HK-2 (cell line): ENCODE data around the gene ELANE.
A peak's percentile ranks its signal among the peaks of the same experiment; 100 is the strongest.
"Not testable (repeated sequence)": the region's sequence is repeated elsewhere in the genome, so short reads cannot be mapped to it uniquely, and the experiment has no call there.

Experiments
- DNase-seq: peaks from one replicate; pipeline ENCODE4 v3.0.0-alpha.2; 2018; ENCODE audit not compliant: unreplicated experiment

Gene ELANE

GRCh38 chr19:814152-815078 is 37.7 kb upstream of the ELANE start:
- DNase-seq: no peak

GRCh38 chr19:815079-815774 is 36.9 kb upstream of the ELANE start:
- DNase-seq: no peak

- no peak for DNase-seq
These were observed 36.2 kb upstream of the ELANE start for GRCh38 chr19:815775-816499.

GRCh38 chr19:816500-816857 is 35.6 kb upstream of the ELANE start:
- DNase-seq: no peak

GRCh38 chr19:820212-820611 is 31.9 kb upstream of the ELANE start:
- DNase-seq: not testable (repeated sequence)

GRCh38 chr19:821231-821824 is 30.8 kb upstream of the ELANE start:
- DNase-seq: no peak

GRCh38 chr19:821825-822503 is 30.1 kb upstream of the ELANE start, which contains the start of gene PLPPR3:
PLPPR3 (minus strand) TSS chr19:821955; CDS start chr19:821559, 396 bp downstream.
- DNase-seq: no peak

GRCh38 chr19:823565-824121 is 28.5 kb upstream of the ELANE start:
- peak; percentile 49 for DNase-seq

- DNase-seq: no peak
These were observed 27.2 kb upstream of the ELANE start for GRCh38 chr19:824885-825284.

DNA sequence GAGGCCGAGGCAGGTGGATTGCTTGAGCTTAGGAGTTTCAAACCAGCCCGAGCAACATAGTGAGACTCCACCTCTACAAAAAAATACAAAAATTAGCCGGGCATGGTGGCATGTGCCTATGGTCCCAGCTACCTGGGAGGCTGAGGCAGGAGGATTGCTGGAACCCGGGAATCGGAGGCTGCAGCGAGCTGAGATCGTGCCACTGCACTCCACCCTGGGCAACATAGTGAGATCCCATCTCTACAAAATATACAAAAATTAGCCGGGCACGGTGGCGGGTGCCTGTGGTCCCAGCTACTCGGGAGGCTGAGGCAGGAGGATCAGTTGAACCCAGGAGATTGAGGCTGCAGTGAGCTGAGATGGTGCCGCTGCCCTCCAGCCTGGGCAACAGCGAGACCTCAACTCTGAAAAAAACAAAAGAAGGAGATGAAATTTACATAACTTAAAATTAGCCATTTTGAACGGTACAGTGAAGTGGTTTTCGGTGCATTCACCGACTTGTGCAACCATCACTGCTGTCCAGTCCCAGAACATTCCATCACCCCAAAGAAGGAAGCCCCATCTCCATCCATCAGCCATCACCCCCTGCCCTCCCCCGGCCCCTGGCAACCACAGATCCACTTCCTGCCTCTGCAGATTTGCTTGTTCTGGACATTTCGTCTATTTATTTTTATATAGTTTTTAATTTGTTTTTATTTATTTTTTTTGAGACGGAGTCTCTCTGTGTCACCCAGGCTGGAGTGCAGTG is 26.0 kb upstream of the ELANE start:
- no peak for DNase-seq

DNA sequence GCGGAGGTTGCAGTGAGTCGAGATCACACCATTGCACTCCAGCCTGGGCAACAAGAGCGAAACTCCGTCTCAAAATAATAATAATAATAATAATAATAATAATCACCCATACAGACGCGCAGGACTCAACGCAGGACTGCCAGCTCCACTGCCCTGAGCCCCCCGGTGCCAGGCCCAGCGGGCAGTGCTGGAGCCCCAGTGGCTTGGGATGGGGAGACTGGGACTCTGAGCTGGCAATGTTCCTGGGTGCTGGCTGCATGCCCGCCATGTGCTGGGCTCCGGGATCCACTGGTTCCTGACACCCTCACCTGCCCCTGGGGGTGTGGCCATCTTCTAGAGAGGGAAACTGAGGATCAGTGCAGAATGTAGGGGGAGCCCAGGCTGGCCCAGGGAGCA is 24.8 kb upstream of the ELANE start:
- DNase-seq: no peak

DNA sequence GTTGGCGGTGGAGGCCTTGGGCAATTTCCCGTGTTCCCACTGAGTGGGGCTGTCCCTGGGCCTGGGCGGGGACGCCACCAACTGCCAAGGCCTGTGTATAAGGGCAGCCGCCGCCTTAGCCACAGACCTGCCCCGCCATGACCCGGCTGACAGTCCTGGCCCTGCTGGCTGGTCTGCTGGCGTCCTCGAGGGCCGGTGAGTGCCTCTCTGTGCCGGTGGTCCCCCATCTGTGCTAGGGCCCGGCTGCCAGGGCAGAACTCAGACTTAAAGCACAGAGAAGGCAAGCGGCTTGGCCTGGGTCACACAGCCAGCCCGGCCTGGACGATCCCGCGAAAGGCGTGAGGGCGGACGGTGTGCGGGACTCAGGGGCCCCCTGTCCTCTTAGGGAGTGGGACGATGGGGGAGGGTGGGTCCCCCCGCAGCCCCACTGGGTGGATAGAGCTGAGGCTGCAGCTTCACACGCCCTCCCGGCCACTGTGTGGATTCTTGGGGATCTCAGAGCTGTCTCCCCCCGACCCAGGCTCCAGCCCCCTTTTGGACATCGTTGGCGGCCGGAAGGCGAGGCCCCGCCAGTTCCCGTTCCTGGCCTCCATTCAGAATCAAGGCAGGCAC is 24.3 kb upstream of the ELANE start, which contains the start of gene AZU1:
AZU1 (plus strand) TSS at position 128 of the 612 bp plus-strand sequence; CDS start at position 138, 10 bp downstream.
- no peak for DNase-seq

DNA sequence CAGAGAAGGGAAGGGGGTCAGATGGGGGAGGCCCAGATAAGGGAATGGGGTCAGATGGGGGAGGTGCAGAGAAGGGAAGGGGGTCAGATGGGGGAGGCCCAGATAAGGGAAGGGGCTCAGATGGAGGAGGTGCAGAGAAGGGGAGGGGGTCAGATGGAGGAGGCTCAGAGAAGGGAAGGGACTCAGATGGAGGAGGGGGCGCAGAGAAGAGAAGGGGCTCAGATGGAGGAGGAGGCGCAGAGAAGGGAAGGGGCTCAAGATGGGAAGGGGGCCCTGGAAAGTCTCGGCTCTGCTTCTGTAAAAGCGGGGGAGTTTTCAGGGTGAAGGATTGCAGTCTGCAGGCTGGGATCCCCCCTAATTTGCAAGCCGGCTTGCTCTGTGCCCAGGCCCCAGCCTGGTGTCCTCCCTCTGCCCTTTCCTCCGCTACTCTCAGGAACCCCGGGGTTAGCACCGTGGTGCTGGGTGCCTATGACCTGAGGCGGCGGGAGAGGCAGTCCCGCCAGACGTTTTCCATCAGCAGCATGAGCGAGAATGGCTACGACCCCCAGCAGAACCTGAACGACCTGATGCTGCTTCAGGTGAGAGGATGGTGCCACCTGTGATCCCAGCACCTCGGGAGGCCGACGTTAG is 22.9 kb upstream of the ELANE start:
- no peak for DNase-seq

- no peak for DNase-seq
These were observed 20.4 kb upstream of the ELANE start for GRCh38 chr19:831407-832369.

- DNase-seq: no peak
These were observed 17.9 kb upstream of the ELANE start for GRCh38 chr19:834216-834615.

GRCh38 chr19:835210-835810 is 16.8 kb upstream of the ELANE start:
- DNase-seq: no peak

- no peak for DNase-seq
These were observed 11.4 kb upstream of the ELANE start, which contains the start of gene PRTN3 for GRCh38 chr19:840519-841206. PRTN3 (plus strand) TSS chr19:840999; CDS start chr19:841009, 10 bp downstream.
